ENCODE results near the gene SMIM13.

DNA sequence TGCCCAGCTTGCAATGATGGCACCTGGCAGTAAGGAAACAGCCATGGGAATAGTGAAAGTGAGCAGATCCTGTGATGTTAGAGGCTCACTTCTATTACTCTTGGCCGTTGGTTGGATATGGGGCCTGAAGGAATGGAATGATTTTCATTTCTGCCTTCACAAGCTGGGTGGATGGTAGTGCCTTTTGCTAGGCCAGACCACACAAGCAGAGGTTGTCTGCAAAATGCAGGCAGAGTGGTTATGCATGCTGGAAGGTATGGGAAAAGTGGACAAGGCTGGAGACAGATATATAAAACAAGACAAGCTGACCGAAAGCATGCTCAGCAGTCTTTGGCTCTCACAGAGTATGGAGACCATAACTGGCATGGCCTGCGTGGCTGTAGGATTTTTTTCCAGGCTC, 68.6 kb downstream of the SMIM13 start:
- TF ChIP-seq, protein P1, sequence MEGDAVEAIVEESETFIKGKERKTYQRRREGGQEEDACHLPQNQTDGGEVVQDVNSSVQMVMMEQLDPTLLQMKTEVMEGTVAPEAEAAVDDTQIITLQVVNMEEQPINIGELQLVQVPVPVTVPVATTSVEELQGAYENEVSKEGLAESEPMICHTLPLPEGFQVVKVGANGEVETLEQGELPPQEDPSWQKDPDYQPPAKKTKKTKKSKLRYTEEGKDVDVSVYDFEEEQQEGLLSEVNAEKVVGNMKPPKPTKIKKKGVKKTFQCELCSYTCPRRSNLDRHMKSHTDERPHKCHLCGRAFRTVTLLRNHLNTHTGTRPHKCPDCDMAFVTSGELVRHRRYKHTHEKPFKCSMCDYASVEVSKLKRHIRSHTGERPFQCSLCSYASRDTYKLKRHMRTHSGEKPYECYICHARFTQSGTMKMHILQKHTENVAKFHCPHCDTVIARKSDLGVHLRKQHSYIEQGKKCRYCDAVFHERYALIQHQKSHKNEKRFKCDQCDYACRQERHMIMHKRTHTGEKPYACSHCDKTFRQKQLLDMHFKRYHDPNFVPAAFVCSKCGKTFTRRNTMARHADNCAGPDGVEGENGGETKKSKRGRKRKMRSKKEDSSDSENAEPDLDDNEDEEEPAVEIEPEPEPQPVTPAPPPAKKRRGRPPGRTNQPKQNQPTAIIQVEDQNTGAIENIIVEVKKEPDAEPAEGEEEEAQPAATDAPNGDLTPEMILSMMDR (conservative IDR thresholded peaks at IDR 0.05; ENCODE audit: low read depth, low read length) = no peak
- TF ChIP-seq POLR2A (IDR thresholded peaks at IDR 0.05; ENCODE audit: low read depth, low read length) = no peak
- TF ChIP-seq, protein P2, sequence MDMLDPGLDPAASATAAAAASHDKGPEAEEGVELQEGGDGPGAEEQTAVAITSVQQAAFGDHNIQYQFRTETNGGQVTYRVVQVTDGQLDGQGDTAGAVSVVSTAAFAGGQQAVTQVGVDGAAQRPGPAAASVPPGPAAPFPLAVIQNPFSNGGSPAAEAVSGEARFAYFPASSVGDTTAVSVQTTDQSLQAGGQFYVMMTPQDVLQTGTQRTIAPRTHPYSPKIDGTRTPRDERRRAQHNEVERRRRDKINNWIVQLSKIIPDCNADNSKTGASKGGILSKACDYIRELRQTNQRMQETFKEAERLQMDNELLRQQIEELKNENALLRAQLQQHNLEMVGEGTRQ (IDR thresholded peaks at IDR 0.05; ENCODE audit: low read depth, low read length) = no peak
- TF ChIP-seq, protein P3, sequence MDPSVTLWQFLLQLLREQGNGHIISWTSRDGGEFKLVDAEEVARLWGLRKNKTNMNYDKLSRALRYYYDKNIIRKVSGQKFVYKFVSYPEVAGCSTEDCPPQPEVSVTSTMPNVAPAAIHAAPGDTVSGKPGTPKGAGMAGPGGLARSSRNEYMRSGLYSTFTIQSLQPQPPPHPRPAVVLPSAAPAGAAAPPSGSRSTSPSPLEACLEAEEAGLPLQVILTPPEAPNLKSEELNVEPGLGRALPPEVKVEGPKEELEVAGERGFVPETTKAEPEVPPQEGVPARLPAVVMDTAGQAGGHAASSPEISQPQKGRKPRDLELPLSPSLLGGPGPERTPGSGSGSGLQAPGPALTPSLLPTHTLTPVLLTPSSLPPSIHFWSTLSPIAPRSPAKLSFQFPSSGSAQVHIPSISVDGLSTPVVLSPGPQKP (IDR thresholded peaks at IDR 0.05; ENCODE audit: borderline replicate concordance, low read depth, low read length) = no peak
- no peak for TF ChIP-seq RCOR1 (IDR thresholded peaks at IDR 0.05; ENCODE audit: insufficient replicate concordance, low read length)
- TF ChIP-seq CEBPB (IDR thresholded peaks at IDR 0.05; ENCODE audit: low read depth, low read length) = no peak
- no peak for TF ChIP-seq MXI1 (IDR thresholded peaks at IDR 0.05; ENCODE audit: borderline replicate concordance, low read depth, low read length)
- TF ChIP-seq MAFK (IDR thresholded peaks at IDR 0.05; ENCODE audit: low read depth, low read length) = no peak
- TF ChIP-seq BHLHE40 (IDR thresholded peaks at IDR 0.05; ENCODE audit: low read depth, low read length) = no peak
- TF ChIP-seq RAD21 (IDR thresholded peaks at IDR 0.05; ENCODE audit: low read length) = no peak
- no peak for TF ChIP-seq RFX5 (IDR thresholded peaks at IDR 0.05; ENCODE audit: low read depth, low read length)
- no peak for TF ChIP-seq SMC3 (IDR thresholded peaks at IDR 0.05; ENCODE audit: low read depth, low read length)
- TF ChIP-seq FOS (IDR thresholded peaks at IDR 0.05; ENCODE audit: low read depth, low read length) = no peak
